Measurements from ENCODE around the gene ASAP2. TPM values are rescaled to one million over a fixed set of nuclear protein-coding genes. Genes with fewer than 3 reads are reported as not detected.

Gene ASAP2
- total and polyA plus RNA-seq, 9 of the 15 experiments (the other 6 are each of a cell fraction or from before 2014, with no cell fraction given), result 0.06 to 4.3 (median 3.1) TPM

DNA sequence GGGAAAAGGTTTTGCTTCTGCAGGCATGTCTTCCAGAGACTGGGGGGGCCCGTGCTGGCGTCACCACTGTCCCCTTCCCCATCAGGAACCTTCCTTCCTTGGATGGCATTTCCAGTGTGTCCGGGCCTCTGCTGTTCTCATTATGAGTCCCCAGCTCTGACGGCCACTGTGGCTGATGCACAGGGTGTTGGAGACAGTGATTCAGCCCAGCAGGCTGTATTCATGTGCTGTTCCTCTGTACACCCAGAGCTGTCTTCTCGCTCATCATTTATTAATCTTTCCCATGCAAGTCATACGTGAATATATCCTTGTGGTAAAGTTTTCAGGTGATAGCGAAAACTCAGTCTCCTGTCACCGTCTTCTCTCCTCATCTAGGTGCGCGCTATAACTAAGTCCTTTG is 57.7 kb downstream of the ASAP2 start:
- ChIA-PET POLR2A (interaction anchor here (1.0 to 1.6 kb wide), 2 partner anchors 12 to 14 kb away, joined by 4 read pairs; no protein-coding TSS in a partner anchor), CTCF (ENCODE audit: low intra/inter-chr PET ratio) (no interaction called here)
- no peaks in the 10 kb centered on the region for H3K36me3 ChIP-seq (ENCODE audit: control insufficient read depth, insufficient read depth, low read length)
- ATAC-seq, result no peak
- BruUV-seq (replicated peaks), result no TSS peak
- no peaks in the 10 kb centered on the region for H3K9me3 ChIP-seq (replicated peaks; ENCODE audit: control insufficient read depth, insufficient read depth, low read depth, low read length)
- WGBS (ENCODE audit: insufficient coverage, low coverage, missing lambda C conversion rate), result 43% methylated on average over 10 of the region's 10 CpGs
- peaks cover 8 to 34% of the 10 kb centered on the region in 2 experiments; a peak in 3 of 5 replicates for H3K27me3 ChIP-seq (ENCODE audit: control insufficient read depth in 2 of 2, insufficient read depth in 2 of 2, low read length in 2 of 2)
- H3K4me3 ChIP-seq, result no peak overlapping the region
- no peak overlapping the region for H2AFZ ChIP-seq (ENCODE audit: low read depth, low read length)
- H3K4me2 ChIP-seq (ENCODE audit: insufficient read depth, low read length), result no peak overlapping the region
- TF ChIP-seq, protein P1, sequence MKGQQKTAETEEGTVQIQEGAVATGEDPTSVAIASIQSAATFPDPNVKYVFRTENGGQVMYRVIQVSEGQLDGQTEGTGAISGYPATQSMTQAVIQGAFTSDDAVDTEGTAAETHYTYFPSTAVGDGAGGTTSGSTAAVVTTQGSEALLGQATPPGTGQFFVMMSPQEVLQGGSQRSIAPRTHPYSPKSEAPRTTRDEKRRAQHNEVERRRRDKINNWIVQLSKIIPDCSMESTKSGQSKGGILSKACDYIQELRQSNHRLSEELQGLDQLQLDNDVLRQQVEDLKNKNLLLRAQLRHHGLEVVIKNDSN (CRISPR knock-in tag; IDR thresholded peaks at IDR 0.05), result no peak
- TF ChIP-seq SMARCB1 (IDR thresholded peaks at IDR 0.05; ENCODE audit: insufficient read length, low read depth) (no peak), ZNF778 (CRISPR knock-in tag; IDR thresholded peaks at IDR 0.05) (no peak)
- no peaks in the 10 kb centered on the region for H3K79me2 ChIP-seq (ENCODE audit: control insufficient read depth, insufficient read depth, low read length)
- no peak for DNase-seq (ENCODE audit: extremely low read depth in 1 of 4, low spot score in 3 of 4)
- H3K27ac ChIP-seq (ENCODE audit: extremely low read depth, low read depth, low read length), result no peak overlapping the region
- no peak for FAIRE-seq
- no peak overlapping the region for H3K9ac ChIP-seq (ENCODE audit: insufficient read depth in 1 of 2, low read depth in 2 of 2, low read length in 2 of 2)
- in situ Hi-C loops (cut with MboI) (no loop called here), intact Hi-C loops (cut with micrococcal nuclease) (no loop called here)
- no peaks in the 10 kb centered on the region for H3K9me1 ChIP-seq (ENCODE audit: control insufficient read depth, insufficient read depth, low read length)
- H3K4me1 ChIP-seq (replicated peaks in 1 of 2; ENCODE audit: control insufficient read depth in 2 of 2, insufficient read depth in 2 of 2, low read length in 2 of 2), result peaks cover 0 to 8% of the 10 kb centered on the region in 2 experiments; a peak in 1 of 5 replicates
- H4K20me1 ChIP-seq (replicated peaks; ENCODE audit: control insufficient read depth, insufficient read depth, low read length), result no peaks in the 10 kb centered on the region; the same call in 1 of the 2 replicates

DNA sequence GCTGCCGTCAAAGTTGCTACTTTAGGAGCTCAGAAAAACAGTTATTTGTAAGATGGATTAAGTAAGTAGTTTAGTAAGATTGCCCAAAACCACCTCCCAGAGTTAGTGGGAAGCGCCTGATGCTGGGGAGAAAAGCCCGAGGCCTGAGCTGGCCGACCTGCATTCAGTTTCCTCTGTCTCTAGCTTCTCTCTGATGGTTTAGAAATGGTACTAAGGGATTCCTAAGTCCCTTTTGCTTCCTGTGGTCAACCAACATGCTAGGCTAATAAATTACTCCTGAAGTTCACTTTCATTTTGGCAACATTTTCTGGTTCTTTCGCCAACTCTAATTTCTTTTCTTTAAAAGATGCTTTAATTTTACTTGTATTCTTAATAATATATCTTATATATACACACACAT is 60.1 kb downstream of the ASAP2 start:
- Histone ChIP-seq H3K27ac (ENCODE audit: extremely low read depth, low read depth, low read length) (no peak overlapping the region), H3K4me2 (ENCODE audit: insufficient read depth, low read length) (no peak overlapping the region)
- in situ Hi-C loops (cut with MboI), result no loop called here
- TF ChIP-seq, protein P2, sequence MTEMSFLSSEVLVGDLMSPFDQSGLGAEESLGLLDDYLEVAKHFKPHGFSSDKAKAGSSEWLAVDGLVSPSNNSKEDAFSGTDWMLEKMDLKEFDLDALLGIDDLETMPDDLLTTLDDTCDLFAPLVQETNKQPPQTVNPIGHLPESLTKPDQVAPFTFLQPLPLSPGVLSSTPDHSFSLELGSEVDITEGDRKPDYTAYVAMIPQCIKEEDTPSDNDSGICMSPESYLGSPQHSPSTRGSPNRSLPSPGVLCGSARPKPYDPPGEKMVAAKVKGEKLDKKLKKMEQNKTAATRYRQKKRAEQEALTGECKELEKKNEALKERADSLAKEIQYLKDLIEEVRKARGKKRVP (CRISPR knock-in tag; IDR thresholded peaks at IDR 0.05), result no peak
- no peak for TF ChIP-seq ZKSCAN3 (CRISPR knock-in tag; IDR thresholded peaks at IDR 0.05)
- TF ChIP-seq, protein P3, sequence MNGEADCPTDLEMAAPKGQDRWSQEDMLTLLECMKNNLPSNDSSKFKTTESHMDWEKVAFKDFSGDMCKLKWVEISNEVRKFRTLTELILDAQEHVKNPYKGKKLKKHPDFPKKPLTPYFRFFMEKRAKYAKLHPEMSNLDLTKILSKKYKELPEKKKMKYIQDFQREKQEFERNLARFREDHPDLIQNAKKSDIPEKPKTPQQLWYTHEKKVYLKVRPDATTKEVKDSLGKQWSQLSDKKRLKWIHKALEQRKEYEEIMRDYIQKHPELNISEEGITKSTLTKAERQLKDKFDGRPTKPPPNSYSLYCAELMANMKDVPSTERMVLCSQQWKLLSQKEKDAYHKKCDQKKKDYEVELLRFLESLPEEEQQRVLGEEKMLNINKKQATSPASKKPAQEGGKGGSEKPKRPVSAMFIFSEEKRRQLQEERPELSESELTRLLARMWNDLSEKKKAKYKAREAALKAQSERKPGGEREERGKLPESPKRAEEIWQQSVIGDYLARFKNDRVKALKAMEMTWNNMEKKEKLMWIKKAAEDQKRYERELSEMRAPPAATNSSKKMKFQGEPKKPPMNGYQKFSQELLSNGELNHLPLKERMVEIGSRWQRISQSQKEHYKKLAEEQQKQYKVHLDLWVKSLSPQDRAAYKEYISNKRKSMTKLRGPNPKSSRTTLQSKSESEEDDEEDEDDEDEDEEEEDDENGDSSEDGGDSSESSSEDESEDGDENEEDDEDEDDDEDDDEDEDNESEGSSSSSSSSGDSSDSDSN (IDR thresholded peaks at IDR 0.05; ENCODE audit: borderline replicate concordance in 1 of 2, low read depth in 2 of 2, low read length in 2 of 2), result no peak
- TF ChIP-seq ATF7 (IDR thresholded peaks at IDR 0.05), result no peak
- TF ChIP-seq, protein P4, sequence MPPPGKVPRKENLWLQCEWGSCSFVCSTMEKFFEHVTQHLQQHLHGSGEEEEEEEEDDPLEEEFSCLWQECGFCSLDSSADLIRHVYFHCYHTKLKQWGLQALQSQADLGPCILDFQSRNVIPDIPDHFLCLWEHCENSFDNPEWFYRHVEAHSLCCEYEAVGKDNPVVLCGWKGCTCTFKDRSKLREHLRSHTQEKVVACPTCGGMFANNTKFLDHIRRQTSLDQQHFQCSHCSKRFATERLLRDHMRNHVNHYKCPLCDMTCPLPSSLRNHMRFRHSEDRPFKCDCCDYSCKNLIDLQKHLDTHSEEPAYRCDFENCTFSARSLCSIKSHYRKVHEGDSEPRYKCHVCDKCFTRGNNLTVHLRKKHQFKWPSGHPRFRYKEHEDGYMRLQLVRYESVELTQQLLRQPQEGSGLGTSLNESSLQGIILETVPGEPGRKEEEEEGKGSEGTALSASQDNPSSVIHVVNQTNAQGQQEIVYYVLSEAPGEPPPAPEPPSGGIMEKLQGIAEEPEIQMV (tag; conservative IDR thresholded peaks at IDR 0.05; ENCODE audit: low read depth), result no peak
- no peak for TF ChIP-seq SRF (CRISPR knock-in tag; IDR thresholded peaks at IDR 0.05)
- TF ChIP-seq FOXK1 (CRISPR knock-in tag; IDR thresholded peaks at IDR 0.05; ENCODE audit: borderline replicate concordance), result no peak

More for the DNA sequence above, 60.1 kb downstream of the ASAP2 start:
- Histone ChIP-seq H3K27me3 (ENCODE audit: control insufficient read depth in 2 of 2, insufficient read depth in 2 of 2, low read length in 2 of 2) (peaks cover 3 to 16% of the 10 kb centered on the region in 2 experiments; a peak in 3 of 5 replicates), H2AFZ (ENCODE audit: low read depth, low read length) (no peak overlapping the region), H3K79me2 (ENCODE audit: control insufficient read depth, insufficient read depth, low read length) (no peaks in the 10 kb centered on the region), H3K4me3 (no peak overlapping the region), H3K9me1 (ENCODE audit: control insufficient read depth, insufficient read depth, low read length) (no peaks in the 10 kb centered on the region), H4K20me1 (replicated peaks; ENCODE audit: control insufficient read depth, insufficient read depth, low read length) (no peaks in the 10 kb centered on the region; the same call in 1 of the 2 replicates), H3K4me1 (replicated peaks in 1 of 2; ENCODE audit: control insufficient read depth in 2 of 2, insufficient read depth in 2 of 2, low read length in 2 of 2) (peaks cover 0 to 12% of the 10 kb centered on the region in 2 experiments; a peak in 1 of 5 replicates), H3K9me3 (replicated peaks; ENCODE audit: control insufficient read depth, insufficient read depth, low read depth, low read length) (no peaks in the 10 kb centered on the region), H3K36me3 (ENCODE audit: control insufficient read depth, insufficient read depth, low read length) (no peaks in the 10 kb centered on the region), H3K9ac (ENCODE audit: insufficient read depth in 1 of 2, low read depth in 2 of 2, low read length in 2 of 2) (no peak overlapping the region)
- ATAC-seq (no peak), DNase-seq (ENCODE audit: extremely low read depth in 1 of 4, low spot score in 3 of 4) (no peak), FAIRE-seq (no peak)
- 38% methylated on average over 5 of the region's 5 CpGs for WGBS (ENCODE audit: insufficient coverage, low coverage, missing lambda C conversion rate)
- POLR2A ChIA-PET, result interaction anchor here (1.1 to 1.2 kb wide), 2 partner anchors 8 to 22 kb away, joined by 3 to 5 read pairs; no protein-coding TSS in a partner anchor
- CTCF ChIA-PET (ENCODE audit: low intra/inter-chr PET ratio), result no interaction called here
- intact Hi-C loops (cut with micrococcal nuclease), result no loop called here
- BruUV-seq (replicated peaks), result no TSS peak
